Smooth muscle cell (in vitro differentiated cells): ENCODE results near the gene AEN. TPM values are rescaled to one million over a fixed set of nuclear protein-coding genes. Genes with fewer than 3 reads are reported as not detected.

Experiments
- DNase-seq: peaks from one replicate; lab custom pipeline; 2025; ENCODE audit not compliant: unreplicated experiment; lab: John Stamatoyannopoulos, UW
- H2AFZ ChIP-seq: fragments of 200-600 bp; sonication (generic); 2 replicates; pipeline ENCODE4 v1.6.0; 2016; ENCODE audit warnings: antibody characterized with exemption, low read depth, mild to moderate bottlenecking
- H3F3A ChIP-seq: fragments of 200-600 bp; sonication (generic); 2 replicates; pipeline ENCODE4 v1.6.0; 2017; ENCODE audit warnings: antibody characterized with exemption, low read depth
- H3K27ac ChIP-seq: fragments of 200-600 bp; sonication (generic); 2 replicates; pipeline ENCODE4 v1.5.1; 2016; ENCODE audit warnings: low read depth, mild to moderate bottlenecking
- H3K27me3 ChIP-seq: fragments of 200-600 bp; sonication (generic); 2 replicates; pipeline ENCODE4 v1.6.1; 2016; ENCODE audit warnings: low read depth, mild to moderate bottlenecking
- H3K36me3 ChIP-seq: fragments of 200-600 bp; sonication (generic); 2 replicates; pipeline ENCODE4 v1.5.1; 2016; ENCODE audit warnings: low read depth
- H3K4me1 ChIP-seq: fragments of 200-600 bp; sonication (generic); 2 replicates; pipeline ENCODE4 v1.5.1; 2016; ENCODE audit warnings: low read depth
- H3K4me2 ChIP-seq: fragments of 200-600 bp; sonication (generic); 2 replicates; pipeline ENCODE4 v1.6.0; 2016; ENCODE audit warnings: mild to moderate bottlenecking
- H3K4me3 ChIP-seq: fragments of 200-600 bp; sonication (generic); 2 replicates; pipeline ENCODE4 v1.5.1; 2016; ENCODE audit warnings: mild to moderate bottlenecking
- H3K79me2 ChIP-seq: fragments of 200-600 bp; sonication (generic); 2 replicates; pipeline ENCODE4 v1.6.0; 2016; ENCODE audit warnings: low read depth, mild to moderate bottlenecking
- H3K9ac ChIP-seq: fragments of 200-600 bp; sonication (generic); 2 replicates; pipeline ENCODE4 v1.6.0; 2016; ENCODE audit warnings: low read depth
- H3K9me3 ChIP-seq: fragments of 200-600 bp; sonication (generic); replicated peaks from 2 replicates; pipeline ENCODE4 v1.5.1; 2016; ENCODE audit warnings: low read depth
- H4K20me1 ChIP-seq: fragments of 200-600 bp; sonication (generic); 2 replicates; pipeline ENCODE4 v1.6.0; 2016; ENCODE audit warnings: low read depth
- WGBS: methylation state at CpG from one replicate; pipeline ENCODE4 v1.1.7; 2016; ENCODE audit warnings: low lambda C conversion rate; 5-methylcytosine and 5-hydroxymethylcytosine counted together
- polyA plus RNA-seq: library from polyadenylated mRNA; unstranded; fragments of >200 nt; fragmentation: Nextera tagmentation; extraction: Ambion mirVana; gene quantifications from 2 replicates; pipeline ENCODE4 v1.2.1, GENCODE V29; 2016
- total RNA-seq: library from RNA; depleted of rRNA; stranded (reverse); fragments of >200 nt; gene quantifications from 2 replicates; pipeline ENCODE4 v1.2.3, GENCODE V29; 2014
- TF ChIP-seq, protein P1 (sequence below): fragments of 200-600 bp; sonication (generic); IDR thresholded peaks from 2 replicates; pipeline ENCODE4 v1.5.1; 2017; ENCODE audit warnings: borderline replicate concordance, mild to moderate bottlenecking, antibody characterized with exemption; ENCODE audit not compliant: insufficient read depth, poor library complexity, severe bottlenecking

Gene AEN
- total and polyA plus RNA-seq, 2 experiments from 2014 or later = 44.5 to 57.6 TPM

DNA sequence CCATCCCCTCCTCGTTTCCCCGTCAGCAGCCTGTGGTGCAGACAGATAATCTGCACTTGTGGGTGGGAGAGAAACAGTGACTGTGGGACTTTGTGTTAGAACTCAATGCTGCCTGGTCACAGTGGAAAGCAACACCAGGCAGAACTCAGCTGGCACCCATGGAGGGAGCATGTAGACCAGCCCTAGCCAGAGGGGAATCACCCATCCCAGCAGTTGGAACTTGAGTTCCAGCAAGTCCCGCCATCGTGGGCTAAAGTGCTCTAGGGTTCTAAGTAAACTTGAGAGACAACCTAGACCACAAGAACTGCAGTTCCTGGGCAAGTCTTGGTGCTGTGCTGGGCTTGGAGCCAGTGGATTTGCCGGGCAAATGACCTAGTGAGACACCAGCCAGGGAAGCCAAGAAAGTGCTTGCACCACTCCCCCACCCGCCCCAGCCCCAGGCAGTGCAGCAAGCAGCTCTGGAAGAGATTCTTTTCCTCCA, 42.0 kb downstream of the AEN start:
- H3K36me3 ChIP-seq = no peaks in the 10 kb centered on the region
- no peaks in the 10 kb centered on the region for H3K27me3 ChIP-seq
- H3K4me2 ChIP-seq = no peak overlapping the region
- H3K4me1 ChIP-seq = no peaks in the 10 kb centered on the region
- H2AFZ ChIP-seq = no peak overlapping the region
- H3K4me3 ChIP-seq = no peak overlapping the region
- 94% methylated on average over 6 of the region's 6 CpGs for WGBS
- H4K20me1 ChIP-seq = no peaks in the 10 kb centered on the region
- no peaks in the 10 kb centered on the region for H3K79me2 ChIP-seq
- H3K9ac ChIP-seq = no peak overlapping the region
- TF ChIP-seq, protein P1, sequence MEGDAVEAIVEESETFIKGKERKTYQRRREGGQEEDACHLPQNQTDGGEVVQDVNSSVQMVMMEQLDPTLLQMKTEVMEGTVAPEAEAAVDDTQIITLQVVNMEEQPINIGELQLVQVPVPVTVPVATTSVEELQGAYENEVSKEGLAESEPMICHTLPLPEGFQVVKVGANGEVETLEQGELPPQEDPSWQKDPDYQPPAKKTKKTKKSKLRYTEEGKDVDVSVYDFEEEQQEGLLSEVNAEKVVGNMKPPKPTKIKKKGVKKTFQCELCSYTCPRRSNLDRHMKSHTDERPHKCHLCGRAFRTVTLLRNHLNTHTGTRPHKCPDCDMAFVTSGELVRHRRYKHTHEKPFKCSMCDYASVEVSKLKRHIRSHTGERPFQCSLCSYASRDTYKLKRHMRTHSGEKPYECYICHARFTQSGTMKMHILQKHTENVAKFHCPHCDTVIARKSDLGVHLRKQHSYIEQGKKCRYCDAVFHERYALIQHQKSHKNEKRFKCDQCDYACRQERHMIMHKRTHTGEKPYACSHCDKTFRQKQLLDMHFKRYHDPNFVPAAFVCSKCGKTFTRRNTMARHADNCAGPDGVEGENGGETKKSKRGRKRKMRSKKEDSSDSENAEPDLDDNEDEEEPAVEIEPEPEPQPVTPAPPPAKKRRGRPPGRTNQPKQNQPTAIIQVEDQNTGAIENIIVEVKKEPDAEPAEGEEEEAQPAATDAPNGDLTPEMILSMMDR = no peak
- no peak for DNase-seq
- no peaks in the 10 kb centered on the region for H3K9me3 ChIP-seq
- H3K27ac ChIP-seq = no peak overlapping the region
- no peaks in the 10 kb centered on the region for H3F3A ChIP-seq

DNA sequence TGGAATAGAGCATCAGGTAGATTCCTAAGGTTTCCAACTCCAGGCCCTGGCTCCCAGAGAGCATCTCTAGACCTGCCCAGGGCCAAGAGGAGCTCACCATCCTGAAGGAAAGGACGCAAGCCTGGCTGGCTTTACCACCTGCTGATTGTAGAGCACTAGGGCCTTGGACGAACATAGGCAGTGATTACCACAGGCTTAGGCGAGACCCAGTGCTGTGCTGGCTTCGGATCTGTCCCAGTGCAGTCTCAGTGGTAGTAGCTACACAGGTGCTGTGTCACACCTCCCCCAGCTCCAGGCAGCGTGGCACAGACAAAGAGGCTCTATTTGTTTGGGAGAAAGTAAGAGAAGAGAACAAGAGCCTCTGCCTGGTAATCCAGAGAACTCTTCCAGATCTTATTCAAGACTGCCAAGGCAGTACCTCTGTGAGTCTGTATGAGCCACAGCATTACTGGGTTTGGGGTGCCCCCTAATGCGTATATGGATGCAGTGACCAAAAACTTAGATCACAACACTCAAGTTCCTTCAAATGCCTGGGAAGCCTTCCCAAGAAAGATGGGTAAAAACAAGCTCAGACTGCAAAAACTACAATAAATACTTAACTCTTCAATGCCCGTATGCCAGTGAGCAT, 43.1 kb downstream of the AEN start:
- H3K4me2 ChIP-seq = no peak overlapping the region
- no peak overlapping the region for H3K4me3 ChIP-seq
- no peaks in the 10 kb centered on the region for H3K4me1 ChIP-seq
- H3F3A ChIP-seq = no peaks in the 10 kb centered on the region
- no peak for DNase-seq
- TF ChIP-seq, protein P1 = no peak
- H3K27ac ChIP-seq = no peak overlapping the region
- no peak overlapping the region for H3K9ac ChIP-seq
- H4K20me1 ChIP-seq = no peaks in the 10 kb centered on the region
- H3K79me2 ChIP-seq = no peaks in the 10 kb centered on the region
- H3K36me3 ChIP-seq = no peaks in the 10 kb centered on the region
- no peak overlapping the region for H2AFZ ChIP-seq
- whole genome bisulfite sequencing = 86% methylated on average over 7 of the region's 7 CpGs
- H3K9me3 ChIP-seq = no peaks in the 10 kb centered on the region
- H3K27me3 ChIP-seq = no peaks in the 10 kb centered on the region

DNA sequence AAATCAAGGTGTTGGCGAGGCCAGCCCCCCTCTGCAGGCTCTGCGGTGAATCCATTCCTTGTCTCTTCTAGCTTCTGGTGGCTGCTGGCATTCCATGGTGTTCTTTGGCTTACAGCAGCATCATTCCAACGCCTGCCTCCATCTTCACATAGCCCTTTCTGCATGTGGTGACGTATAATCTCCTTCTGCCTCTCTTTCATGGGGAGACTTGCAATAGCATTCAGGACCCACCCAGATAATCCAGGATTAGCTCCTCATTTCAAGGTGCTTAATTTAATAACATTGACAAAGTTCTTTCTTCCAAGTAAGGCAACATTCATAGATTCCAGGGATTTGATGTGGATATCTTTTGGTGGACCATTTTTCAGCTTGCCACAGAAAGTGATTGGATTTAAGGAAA, 53.5 kb downstream of the AEN start:
- peaks cover 40% of the 10 kb centered on the region for H3K27me3 ChIP-seq
- H3K27ac ChIP-seq = no peak overlapping the region
- H3K9ac ChIP-seq = no peak overlapping the region
- no peaks in the 10 kb centered on the region for H3F3A ChIP-seq
- no peak overlapping the region for H2AFZ ChIP-seq
- H4K20me1 ChIP-seq = no peaks in the 10 kb centered on the region
- H3K4me3 ChIP-seq = no peak overlapping the region
- DNase-seq = no peak
- no peaks in the 10 kb centered on the region for H3K79me2 ChIP-seq
- no peaks in the 10 kb centered on the region for H3K4me1 ChIP-seq
- H3K9me3 ChIP-seq = no peaks in the 10 kb centered on the region
- H3K4me2 ChIP-seq = no peak overlapping the region
- WGBS = 80% methylated on average over 4 of the region's 4 CpGs
- TF ChIP-seq, protein P1 = no peak
- H3K36me3 ChIP-seq = no peaks in the 10 kb centered on the region

DNA sequence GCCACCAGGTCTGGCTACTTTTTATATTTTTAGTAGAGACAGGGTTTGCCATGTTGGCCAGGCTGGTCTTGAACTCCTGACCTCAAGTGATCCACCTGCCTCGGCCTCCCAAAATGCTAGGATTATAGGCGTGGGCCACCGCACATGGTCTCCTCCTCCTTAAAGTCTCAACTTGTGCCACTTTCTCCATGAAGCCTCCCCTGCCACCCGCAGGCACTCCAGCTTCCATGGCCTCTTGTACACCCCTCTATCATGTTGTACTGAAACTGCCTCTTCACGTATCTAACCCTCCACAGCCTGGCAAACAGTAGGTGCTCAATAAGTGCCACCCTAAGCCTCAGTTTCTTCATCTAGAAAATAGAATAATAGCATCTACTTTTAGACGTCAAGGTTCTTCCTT, 57.6 kb downstream of the AEN start:
- peaks cover 13% of the 10 kb centered on the region for H3K27me3 ChIP-seq
- H3K36me3 ChIP-seq = no peaks in the 10 kb centered on the region
- H3F3A ChIP-seq = no peaks in the 10 kb centered on the region
- no peak overlapping the region for H3K27ac ChIP-seq
- no peak overlapping the region for H2AFZ ChIP-seq
- WGBS = 94% methylated on average over 6 of the region's 6 CpGs
- TF ChIP-seq, protein P1 = no peak
- H3K79me2 ChIP-seq = no peaks in the 10 kb centered on the region
- H3K9me3 ChIP-seq = no peaks in the 10 kb centered on the region
- H3K4me3 ChIP-seq = no peak overlapping the region
- H3K4me2 ChIP-seq = no peak overlapping the region
- DNase-seq = no peak
- H4K20me1 ChIP-seq = no peaks in the 10 kb centered on the region
- no peaks in the 10 kb centered on the region for H3K4me1 ChIP-seq
- no peak overlapping the region for H3K9ac ChIP-seq
